NCI-H82 treated with DMSO at 0.1 percent for 48 hours (cell line): Measurements from ENCODE around the gene KIAA0232.

Source experiments
- DNase-seq: peaks from one replicate; lab custom pipeline; 2025; ENCODE audit not compliant: unreplicated experiment; lab: John Stamatoyannopoulos, UW

KIAA0232 gene, protein sequence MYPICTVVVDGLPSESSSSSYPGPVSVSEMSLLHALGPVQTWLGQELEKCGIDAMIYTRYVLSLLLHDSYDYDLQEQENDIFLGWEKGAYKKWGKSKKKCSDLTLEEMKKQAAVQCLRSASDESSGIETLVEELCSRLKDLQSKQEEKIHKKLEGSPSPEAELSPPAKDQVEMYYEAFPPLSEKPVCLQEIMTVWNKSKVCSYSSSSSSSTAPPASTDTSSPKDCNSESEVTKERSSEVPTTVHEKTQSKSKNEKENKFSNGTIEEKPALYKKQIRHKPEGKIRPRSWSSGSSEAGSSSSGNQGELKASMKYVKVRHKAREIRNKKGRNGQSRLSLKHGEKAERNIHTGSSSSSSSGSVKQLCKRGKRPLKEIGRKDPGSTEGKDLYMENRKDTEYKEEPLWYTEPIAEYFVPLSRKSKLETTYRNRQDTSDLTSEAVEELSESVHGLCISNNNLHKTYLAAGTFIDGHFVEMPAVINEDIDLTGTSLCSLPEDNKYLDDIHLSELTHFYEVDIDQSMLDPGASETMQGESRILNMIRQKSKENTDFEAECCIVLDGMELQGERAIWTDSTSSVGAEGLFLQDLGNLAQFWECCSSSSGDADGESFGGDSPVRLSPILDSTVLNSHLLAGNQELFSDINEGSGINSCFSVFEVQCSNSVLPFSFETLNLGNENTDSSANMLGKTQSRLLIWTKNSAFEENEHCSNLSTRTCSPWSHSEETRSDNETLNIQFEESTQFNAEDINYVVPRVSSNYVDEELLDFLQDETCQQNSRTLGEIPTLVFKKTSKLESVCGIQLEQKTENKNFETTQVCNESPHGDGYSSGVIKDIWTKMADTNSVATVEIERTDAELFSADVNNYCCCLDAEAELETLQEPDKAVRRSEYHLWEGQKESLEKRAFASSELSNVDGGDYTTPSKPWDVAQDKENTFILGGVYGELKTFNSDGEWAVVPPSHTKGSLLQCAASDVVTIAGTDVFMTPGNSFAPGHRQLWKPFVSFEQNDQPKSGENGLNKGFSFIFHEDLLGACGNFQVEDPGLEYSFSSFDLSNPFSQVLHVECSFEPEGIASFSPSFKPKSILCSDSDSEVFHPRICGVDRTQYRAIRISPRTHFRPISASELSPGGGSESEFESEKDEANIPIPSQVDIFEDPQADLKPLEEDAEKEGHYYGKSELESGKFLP (N-terminal part only)

GRCh38 chr4:6782147-6782845, at the start of gene KIAA0232:
Gene KIAA0232 (plus strand): TSS chr4:6782727. CDS start chr4:6824454, 41,727 bp downstream.
- DNase-seq = peak; percentile 62

- DNase-seq = no peak
These were observed 49.0 kb upstream of the KIAA0232 start for GRCh38 chr4:6733358-6734164.

- DNase-seq = no peak
These were observed 48.3 kb upstream of the KIAA0232 start for GRCh38 chr4:6734165-6734786.

DNA sequence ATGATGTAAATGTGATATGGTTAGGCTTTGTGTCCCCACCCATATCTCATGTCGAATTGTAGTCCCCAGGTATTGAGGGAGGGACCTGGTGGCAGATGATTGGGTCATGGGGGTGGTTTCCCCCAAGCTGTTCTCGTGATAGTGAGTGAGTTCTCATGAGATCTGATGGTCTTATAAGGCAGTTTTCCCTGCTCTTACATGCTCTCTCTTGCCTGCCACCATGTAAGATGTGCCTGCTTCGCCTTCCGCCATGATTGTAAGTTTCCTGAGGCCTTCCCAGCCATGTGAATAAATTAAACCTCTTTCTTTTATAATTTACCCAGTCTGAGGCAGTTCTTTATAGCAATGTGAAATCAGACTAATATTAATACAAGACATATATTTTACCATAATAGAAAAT, 42.6 kb upstream of the KIAA0232 start:
- no peak for DNase-seq

GRCh38 chr4:6740347-6740746, 42.2 kb upstream of the KIAA0232 start:
- DNase-seq = no peak

GRCh38 chr4:6742507-6742906, 40.0 kb upstream of the KIAA0232 start:
- no peak for DNase-seq

DNA sequence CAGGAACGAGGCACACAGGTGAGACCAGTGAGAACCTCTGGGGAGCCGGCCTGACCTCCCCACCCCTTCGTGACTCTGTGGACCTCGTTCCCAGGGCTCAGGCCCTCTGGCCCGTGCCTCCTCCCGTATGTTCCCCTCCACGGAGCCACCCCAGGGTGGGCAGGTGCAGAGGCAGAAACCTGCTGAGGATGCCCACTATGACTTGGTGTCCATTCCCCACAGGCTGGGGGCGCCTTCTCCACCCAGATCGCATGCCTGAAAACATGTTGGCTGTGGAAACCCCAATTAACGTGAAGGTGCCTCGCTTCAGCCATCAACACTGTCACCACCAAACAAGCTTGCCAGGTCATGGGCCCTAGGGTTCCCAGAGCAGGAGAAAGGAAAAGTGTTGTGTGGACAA, 39.5 kb upstream of the KIAA0232 start:
- no peak for DNase-seq

DNA sequence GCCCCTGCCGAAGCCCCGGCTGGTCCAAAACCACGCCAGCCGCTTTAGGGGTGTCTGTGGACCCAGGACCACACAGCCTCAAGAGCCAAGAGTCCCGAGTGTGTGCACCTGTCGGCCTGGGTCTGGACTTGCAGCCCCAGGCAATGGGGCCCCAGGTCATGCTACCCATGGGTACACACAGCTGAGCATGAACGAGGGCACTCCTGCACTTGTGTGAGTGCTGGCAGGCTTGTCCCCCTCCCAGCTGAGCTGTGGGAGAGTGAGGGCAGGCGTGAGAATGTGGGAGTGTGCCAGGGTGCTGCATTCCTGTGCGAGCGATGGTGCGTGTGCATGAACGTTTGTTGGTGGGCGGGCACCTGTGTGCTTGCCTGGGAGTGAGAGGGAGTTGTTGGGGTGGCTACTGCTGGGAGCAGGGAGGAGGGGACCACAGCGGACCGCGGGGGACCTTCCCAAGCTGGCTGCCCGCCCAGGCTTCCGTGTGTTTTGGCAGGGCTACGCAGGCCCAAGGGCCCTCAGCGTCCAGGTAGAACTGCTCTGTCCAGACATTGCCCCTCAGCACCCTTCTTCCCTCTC, 35.7 kb upstream of the KIAA0232 start:
- no peak for DNase-seq

DNA sequence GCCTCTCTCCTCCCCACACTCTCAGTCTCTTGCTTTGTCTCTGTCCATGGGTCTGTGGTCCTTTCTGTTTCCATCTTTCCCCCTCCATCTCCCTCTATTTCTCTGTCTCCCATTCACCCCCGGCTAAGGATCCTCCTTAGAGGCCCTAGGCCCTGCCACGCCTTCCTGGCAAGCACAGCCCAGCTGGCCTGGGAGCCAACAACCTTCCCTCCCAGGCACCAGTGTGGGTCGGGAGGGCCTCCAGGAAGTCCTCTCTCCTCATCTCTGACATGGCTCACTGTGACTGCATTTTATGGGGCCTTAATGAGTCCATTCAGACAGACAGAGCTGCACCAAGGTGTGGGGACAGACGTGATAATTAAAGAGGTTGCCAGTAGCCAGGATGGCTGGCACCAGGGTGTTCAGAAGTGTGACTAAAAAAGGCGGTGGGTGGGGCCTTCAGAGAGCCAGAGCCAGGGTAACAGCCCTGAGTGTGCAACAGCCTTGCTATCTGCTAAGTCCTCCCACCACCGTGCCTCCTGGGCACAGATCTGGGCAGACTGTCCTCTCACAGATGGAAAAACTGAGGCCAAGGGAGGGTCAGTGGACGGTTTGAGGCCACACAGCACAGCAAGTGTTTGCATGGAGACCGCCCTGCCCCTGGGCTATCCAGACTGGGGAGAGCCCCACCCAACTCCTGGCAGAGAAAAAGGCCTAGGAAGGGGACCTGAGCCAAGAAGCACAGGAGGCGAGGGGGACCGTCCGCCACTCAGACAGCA, 35.1 kb upstream of the KIAA0232 start:
- DNase-seq = no peak

GRCh38 chr4:6748286-6748685, 34.2 kb upstream of the KIAA0232 start:
- DNase-seq = no peak

- no peak for DNase-seq
These were observed 33.0 kb upstream of the KIAA0232 start for GRCh38 chr4:6749340-6750171.

- DNase-seq = no peak
These were observed 32.0 kb upstream of the KIAA0232 start for GRCh38 chr4:6750286-6751221.

GRCh38 chr4:6751611-6752485, 30.7 kb upstream of the KIAA0232 start:
- DNase-seq = no peak

- DNase-seq = no peak
These were observed 30.1 kb upstream of the KIAA0232 start for GRCh38 chr4:6752486-6752829.

GRCh38 chr4:6753103-6753560, 29.4 kb upstream of the KIAA0232 start:
- no peak for DNase-seq

DNA sequence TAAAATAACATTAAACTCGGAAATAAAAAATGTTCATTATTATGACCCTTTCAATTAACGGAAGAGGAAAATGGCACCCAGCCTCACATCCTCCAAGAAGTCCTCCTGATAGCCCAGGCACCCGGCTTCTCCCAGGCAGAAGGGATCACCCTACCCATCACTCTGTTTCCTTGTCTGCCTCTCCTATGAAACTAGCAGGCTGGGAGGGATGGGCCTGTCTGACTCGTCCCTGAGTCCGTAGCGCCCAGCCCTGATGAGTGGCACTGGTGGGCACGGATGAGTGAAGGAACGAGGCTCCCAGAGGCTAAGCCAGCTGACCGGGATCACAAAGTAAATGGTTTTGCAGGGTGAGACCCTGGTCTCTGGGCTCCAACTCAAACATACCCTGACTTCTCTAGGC, 28.6 kb upstream of the KIAA0232 start:
- no peak for DNase-seq
